HTERT RPE-1 (cell line): ENCODE data around the gene OR2L13.
"Not testable (repeated sequence)": the region's sequence is repeated elsewhere in the genome, so short reads cannot be mapped to it uniquely, and the experiment has no call there.

ENCODE experiments used
- in situ Hi-C: fragments of 300-500 bp; cut with MboI; formaldehyde crosslinking; loops from 4 replicates; pipeline ENCODE4 v1.14.3; 2020; ENCODE audit warnings: low sequenced_read_pairs

Gene OR2L13, protein sequence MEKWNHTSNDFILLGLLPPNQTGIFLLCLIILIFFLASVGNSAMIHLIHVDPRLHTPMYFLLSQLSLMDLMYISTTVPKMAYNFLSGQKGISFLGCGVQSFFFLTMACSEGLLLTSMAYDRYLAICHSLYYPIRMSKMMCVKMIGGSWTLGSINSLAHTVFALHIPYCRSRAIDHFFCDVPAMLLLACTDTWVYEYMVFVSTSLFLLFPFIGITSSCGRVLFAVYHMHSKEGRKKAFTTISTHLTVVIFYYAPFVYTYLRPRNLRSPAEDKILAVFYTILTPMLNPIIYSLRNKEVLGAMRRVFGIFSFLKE

DNA sequence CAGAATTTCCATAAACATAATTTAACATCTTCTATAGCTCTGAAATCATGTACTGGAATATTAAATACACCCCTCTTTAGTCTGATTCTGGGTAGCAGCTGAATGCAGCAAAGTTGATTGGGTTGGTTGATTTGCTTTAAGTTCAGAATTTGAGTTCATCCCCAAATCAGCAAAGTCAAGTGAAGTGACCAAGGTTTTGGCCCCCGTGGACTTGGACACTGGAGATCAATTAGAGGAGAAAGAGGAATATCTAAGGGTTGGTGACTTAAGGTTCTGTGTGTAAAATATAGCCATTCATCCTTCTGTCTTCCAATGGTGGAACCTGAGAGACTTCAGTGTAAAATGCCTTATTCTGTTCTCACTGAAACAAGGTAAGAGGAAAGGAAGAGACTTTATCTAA lies at the start of gene OR2L13:
OR2L13 (plus strand) TSS at position 301 of the 400 bp plus-strand sequence. CDS start 4,192 bp downstream, outside the sequence.
- in situ Hi-C loops = no loop called here

DNA sequence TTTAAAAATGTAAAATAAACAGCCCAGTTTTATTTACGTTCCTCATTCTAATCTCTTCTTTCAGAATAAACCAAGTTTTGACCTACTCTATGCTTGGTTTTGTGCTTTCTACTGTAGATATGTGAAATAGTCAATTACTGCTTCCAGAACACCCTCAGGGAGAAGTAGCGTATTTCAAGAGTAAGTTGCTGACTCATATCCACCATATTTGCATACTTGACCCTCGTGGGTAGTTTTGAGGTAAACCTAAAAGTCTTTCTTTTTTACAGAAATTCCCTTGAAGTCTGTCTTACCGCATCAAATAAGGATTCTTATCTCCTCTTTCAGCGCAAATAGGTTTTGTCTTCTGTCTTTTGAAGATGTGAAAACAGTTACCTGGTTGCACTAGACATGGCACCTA lies 49.8 kb upstream of the OR2L13 start:
- in situ Hi-C loops = no loop called here

DNA sequence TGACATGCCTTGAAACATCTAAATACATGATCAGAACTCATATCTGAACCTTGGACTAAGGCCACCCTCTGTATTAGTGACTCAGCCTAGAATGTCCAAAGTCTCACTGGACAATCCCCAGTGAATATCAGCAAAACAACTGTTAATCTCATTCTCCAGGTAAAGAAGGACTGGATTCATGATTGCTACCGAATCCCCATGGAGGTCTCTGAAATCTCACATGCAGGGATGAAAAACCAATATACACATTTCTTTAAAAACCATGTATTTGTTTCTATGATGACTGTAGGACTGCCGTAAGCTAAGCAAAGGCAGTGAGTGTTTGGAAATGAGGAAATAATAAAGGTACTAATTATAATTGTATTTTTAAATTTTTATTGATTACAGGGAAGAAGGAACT lies 48.4 kb upstream of the OR2L13 start, which contains the start of gene OR2L3:
OR2L3 (plus strand) TSS at position 301 of the 400 bp plus-strand sequence. CDS start 13,846 bp downstream, outside the sequence.
- in situ Hi-C loops = no loop called here

DNA sequence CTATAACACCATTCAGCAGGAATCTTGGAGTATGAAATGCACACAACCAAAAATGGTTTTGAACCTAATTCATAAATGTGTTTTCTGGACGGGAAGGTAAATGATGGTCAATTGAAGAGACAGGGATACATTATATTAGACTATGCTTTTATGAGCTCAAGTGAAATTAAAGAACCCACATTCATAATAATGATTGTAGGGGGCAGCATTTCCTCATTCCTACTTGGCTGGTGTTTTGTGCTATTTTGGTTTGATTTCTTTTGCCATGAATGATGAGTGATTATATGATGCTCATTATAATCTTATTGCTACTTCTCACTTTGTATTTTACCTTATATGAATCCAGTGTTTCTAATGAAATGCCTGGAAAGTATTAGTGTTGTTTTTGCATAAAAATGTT lies 48.0 kb upstream of the OR2L13 start:
- in situ Hi-C loops = no loop called here

DNA sequence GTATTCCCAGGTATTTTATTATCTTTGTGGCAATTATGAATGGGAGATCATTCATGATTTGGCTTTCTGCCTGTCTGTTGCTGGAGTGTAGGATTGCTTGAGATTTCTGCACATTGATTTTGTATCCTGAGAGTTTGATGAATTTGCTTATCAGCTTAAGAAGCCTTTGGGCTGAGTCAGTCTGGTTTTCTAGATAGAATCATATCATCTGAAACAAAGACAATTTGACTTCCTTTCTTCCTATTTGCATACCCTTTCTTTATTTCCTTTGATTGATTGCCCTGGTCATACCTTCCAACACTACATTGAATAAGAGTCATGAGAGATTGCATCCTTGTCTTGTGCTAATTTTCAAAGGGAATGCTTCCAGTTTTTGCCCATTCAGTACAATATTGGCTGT lies 40.3 kb upstream of the OR2L13 start:
- in situ Hi-C loops = no loop called here

DNA sequence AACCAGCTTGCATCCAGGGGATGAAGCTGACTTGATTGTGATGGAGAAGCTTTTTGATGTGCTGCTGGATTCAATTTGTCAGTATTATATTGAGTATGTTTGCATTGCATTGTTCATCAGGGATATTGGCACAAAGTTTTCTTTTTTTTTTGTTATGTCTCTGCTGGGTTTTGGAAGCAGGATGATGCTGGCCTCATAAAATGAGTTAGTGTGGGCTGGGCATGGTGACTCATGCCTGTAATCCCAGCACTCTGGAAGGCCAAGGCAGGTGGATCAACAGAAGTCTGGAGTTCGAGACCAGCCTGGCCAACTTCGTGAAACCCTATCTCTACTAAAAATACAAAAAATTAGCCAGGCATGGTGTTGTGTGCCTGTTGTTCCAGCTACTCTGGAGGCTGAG lies 39.7 kb upstream of the OR2L13 start:
- in situ Hi-C loops = no loop called here

DNA sequence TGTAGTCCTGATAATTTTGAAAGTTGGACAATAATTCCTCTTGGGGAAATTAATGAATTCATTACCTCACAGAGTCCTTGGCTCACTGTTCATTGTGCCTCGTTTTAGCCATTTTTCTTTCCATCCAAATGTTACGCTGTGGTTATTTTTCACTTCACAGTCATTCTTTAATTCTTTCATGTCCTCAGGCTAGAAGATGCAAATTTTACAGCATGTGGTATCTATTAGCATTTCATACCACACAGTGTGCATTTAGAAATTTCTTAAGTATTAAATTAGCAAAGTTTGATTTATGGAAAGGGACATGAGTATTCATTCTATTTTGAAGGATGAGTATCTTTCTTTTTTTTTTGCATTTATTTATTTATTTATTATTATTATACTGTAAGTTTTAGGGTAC lies 29.9 kb upstream of the OR2L13 start:
- in situ Hi-C loops = no loop called here

DNA sequence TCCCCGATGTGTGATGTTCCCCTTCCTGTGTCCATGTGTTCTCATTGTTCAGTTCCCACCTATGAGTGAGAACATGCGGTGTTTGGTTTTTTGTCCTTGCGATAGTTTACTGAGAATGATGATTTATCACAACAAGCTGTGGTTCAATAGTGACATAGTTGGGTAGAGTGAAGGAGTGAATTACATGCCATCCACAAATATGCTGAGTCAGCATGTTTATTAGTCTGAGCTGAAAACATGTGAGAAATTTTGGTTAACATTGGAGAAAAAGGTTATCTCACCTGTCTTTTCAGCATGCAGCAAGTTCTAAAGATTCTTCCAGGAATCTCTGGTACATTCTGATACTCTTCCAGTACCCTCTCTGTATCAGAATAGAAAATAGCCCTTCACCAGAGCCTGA lies 29.4 kb upstream of the OR2L13 start:
- in situ Hi-C loops = no loop called here

DNA sequence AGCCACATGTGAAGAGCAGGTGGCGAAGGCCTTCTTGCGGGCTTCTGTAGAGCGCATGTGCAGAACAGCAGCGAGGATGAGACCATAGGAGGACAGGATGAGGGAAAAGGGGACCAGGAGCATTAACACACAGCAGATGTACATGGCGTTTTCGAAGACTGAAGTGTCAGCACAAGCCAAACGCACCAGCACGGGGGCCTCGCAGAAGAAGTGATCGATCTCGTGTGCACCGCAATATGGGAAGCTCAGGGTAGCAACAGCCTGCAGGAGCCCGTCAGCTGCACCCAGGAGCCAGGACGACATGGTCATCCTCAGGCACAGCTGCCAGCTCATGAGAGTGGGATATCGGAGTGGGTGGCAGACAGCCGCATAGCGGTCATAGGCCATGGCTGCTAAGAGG lies 11.1 kb upstream of the OR2L13 start:
- in situ Hi-C loops = not testable (repeated sequence)

DNA sequence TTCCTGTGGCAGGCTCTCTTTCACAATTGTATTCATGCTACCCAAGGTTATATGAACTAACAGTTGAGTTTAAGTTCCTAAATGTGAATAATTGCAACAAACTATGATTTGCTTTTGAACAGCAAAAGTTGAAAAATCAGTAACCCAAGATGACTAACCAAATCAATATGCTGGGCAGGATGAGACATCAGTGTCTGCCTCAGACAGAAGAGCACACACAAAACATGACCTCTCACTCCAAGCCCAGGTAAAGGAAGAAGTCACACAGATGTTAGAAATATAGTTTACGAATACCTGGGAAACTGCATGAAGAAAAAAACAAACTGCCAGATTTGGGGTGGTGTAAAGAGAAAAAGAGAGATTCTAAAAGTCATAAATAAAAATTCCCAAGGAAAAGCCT lies 3.5 kb downstream of the OR2L13 start:
- in situ Hi-C loops = no loop called here

DNA sequence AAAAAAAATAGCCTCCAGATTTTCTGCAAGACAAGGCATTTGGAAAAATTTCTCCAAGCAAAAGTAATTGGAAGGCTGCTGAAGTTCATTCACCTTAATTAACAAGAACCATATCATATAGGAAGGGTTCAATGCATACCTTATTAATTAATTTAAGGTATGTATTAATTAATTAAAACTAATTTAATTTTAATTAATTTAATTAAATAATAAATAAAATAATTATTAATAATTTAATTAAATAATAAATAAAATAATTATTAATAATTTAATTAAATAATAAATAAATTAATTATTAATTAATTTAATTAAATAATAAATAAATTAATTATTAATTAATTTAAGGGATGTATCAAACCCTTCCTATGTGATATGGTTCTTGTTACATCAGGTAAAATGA lies 7.9 kb downstream of the OR2L13 start:
- in situ Hi-C loops = no loop called here

DNA sequence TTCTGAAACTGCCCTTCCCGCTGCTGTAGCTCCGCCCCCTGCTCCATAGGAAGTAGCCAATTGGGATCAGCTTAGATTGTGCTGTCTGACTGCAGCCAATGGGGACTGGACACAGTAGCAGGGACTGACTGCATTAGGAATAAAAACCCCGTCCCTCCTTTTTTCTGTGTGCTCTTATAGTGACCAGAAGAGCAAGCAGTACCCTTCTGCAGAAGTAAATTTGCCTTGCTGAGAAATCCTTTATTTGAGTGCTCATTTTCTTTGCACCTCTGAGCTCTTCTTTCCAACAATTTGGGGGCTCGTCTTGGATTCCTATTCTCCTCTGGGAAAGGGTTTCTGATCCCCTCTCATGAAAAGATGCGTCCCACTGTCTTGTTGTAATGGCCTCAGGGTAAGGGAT lies 16.2 kb downstream of the OR2L13 start:
- in situ Hi-C loops = no loop called here

DNA sequence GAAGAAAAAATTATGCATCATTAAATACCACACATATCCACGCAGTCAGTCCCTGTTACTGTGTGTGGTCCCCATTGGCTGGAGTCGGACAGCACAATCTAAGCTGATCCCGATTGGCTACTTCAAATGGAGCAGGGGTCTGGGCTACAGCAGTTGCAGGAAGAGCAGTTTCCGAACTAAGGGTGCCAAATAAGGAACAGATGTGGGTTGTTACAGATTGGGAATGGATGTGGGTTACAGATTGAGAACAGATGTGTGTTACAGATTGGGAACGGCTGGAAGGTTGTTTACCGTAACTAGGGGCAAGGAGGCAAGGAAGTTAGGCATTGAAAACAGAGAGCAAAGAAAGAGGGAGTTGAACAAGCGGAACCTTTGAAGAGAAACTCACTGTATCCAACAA lies 19.9 kb downstream of the OR2L13 start:
- in situ Hi-C loops = no loop called here

DNA sequence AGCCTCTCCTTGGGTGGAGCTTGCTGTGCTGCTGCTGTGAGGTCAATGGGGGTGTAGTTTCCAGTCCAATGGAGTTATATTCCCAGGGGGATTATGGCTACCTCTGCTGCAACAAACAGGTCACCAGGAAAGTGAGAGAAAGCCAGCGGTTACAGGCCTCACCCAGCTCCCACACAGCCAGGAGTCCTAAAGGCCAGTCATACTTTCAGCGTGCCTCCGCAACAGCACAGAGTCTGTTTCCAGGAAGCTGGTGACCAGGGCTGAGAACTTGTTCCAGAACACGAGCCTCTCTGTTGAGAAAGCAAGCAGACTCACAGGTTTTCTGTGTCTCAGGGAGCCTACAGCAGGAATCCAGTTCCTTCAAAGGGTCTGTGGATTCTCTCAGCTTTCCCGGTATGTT lies 32.7 kb downstream of the OR2L13 start:
- in situ Hi-C loops = no loop called here

DNA sequence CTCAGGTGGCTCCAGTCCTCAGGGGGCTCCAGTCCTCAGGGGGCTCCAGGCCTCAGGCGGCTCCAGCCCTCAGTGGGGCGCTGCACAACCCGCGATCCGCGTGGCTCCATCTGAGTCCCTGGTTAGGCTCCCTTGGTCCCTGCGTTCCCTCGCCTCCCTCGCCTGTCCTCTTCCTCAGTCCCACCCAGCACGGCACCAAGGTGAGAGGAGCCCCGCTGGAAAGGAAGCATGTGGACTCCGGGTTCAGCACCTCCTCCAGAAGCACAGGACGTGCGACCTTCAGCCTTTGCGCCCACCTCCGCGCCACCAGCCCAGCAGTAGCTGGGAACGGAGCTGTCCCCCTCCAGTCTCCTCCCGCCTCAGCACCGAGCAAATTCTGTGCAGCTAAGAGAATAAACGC lies 41.8 kb downstream of the OR2L13 start:
- in situ Hi-C loops = no loop called here

DNA sequence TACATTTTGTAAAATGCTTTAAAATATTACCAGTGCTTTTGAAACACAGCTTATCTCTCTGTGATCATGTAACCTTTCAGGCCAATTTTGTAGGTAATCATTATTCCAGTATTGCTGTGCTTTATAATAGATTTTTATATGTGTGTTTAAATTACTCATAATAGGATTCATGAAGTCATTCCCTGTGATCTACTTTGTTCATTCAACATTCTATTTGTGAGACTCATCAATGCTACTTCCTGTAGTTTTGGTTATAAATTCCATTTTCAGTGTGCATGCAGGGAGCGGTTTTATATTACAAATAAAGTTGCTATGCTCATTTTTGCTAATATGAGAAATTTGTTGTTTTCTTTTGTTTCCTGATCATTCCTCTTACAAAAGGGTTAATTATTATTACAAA lies 45.9 kb downstream of the OR2L13 start:
- in situ Hi-C loops = no loop called here

DNA sequence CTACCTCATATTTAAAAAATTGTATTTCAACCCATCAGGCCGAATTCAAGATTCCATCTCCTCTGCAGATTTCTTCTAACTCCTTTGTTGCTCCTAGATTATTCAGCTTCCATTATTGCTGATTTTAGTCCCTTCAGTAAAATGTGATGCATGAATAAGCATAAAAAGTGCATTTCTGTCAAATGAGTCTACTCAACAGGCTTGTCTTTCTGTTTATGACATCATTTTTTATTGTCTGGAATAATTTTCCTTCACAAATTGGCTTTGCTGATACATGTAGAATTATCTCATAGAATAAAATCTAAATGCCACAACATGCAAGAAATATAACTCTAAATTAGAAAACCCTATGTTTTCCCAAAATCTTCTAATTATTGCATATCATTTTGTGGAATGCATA lies 48.3 kb downstream of the OR2L13 start:
- in situ Hi-C loops = no loop called here

DNA sequence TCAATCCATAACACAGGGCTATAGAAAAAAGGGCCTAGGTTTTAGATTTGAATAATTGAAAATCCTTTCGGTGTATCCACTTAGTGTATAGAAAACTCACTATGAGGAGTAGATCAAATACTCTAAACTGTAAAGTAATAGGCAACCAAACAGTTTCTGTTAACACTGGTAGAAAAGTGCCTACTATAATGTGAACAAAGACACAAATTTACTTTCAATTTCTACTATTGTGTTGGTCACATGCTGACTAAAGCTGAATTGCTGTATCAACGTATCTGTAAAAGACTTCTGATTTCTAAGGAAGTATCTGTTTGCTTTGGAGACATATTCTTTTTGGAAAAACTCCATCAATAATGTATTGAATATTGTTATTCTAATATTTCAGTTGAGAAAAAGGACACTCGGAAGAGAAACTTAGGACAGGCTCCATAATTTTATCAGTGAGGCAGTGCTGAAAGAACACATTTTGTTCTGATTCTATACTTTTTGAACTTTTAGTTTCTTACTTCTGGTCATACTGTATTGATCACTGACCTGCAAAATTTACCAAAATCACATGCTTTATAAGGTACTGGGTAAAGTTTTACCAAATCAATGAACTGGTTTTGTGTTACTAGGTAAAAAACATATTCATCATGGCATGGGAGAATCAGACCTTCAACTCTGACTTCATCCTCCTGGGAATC lies 49.7 kb downstream of the OR2L13 start, which contains the start of gene OR2M5:
OR2M5 (plus strand) TSS at position 636 of the 686 bp plus-strand sequence; CDS start at position 636, 0 bp downstream.
- in situ Hi-C loops = no loop called here
